ENCODE data around the gene ADGRG1.

DNA sequence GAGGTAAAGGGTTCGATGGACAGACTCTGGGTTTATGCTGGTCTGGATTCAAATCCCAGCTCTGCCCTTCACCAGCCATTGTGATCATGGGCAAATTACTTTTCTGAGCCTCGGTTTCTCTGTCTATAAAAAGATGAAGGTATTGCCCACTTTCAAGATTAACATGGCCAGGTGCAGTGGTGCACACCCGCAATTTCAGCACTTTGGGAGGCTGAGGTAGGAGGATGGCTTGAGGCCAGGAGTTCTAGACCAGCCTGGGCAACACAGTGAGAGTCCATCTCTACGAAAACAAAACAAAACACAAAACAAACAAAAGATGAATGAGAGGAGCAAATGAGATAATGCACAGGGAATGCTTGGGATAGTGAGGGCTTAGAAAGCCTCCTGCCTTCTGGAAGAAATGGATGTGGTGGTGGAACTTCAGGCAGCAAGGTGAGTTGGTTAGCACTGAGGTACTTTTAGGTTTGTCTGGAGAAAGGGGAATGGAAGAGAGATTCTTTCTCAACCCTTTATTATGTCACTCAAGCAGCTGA lies 48.2 kb downstream of the ADGRG1 start:
- TF ChIP-seq, protein P1, sequence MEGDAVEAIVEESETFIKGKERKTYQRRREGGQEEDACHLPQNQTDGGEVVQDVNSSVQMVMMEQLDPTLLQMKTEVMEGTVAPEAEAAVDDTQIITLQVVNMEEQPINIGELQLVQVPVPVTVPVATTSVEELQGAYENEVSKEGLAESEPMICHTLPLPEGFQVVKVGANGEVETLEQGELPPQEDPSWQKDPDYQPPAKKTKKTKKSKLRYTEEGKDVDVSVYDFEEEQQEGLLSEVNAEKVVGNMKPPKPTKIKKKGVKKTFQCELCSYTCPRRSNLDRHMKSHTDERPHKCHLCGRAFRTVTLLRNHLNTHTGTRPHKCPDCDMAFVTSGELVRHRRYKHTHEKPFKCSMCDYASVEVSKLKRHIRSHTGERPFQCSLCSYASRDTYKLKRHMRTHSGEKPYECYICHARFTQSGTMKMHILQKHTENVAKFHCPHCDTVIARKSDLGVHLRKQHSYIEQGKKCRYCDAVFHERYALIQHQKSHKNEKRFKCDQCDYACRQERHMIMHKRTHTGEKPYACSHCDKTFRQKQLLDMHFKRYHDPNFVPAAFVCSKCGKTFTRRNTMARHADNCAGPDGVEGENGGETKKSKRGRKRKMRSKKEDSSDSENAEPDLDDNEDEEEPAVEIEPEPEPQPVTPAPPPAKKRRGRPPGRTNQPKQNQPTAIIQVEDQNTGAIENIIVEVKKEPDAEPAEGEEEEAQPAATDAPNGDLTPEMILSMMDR (IDR thresholded peaks at IDR 0.05) = no peak
- TF ChIP-seq ZFX (IDR thresholded peaks at IDR 0.05; ENCODE audit: borderline replicate concordance) = no peak
